Right lobe of liver (tissue), 6 donors: Measurements from ENCODE around the gene AHSA1. TPM values are rescaled to one million over a fixed set of nuclear protein-coding genes. Genes with fewer than 3 reads are reported as not detected.

Experiments used
- ATAC-seq, 4 donors: fragments of 200-7000 bp; cut with Tn5 transposase; one replicate each; pipeline ENCODE4 v1.9.1; 2020; ENCODE audit warnings: mild to moderate bottlenecking in 4 of 4, moderate library complexity in 4 of 4
- DNase-seq, 3 donors: peaks; one replicate each; pipeline ENCODE4 v3.0.0-alpha.2; 2020
- H3K27ac ChIP-seq, 3 donors: fragments of 200-600 bp; one replicate each; pipeline ENCODE4 v1.8.0; 2022
- H3K27me3 ChIP-seq, 2 donors: fragments of 200-600 bp; one replicate each; pipeline ENCODE4 v1.8.0; 2022
- H3K36me3 ChIP-seq, 4 donors: fragments of 200-600 bp; sonication (generic) in 1 of 4; one replicate each; pipeline versions ENCODE4 v1.5.1 to v1.8.0; 2017 to 2022; ENCODE audit warnings: control low read depth in 1 of 4
- H3K4me1 ChIP-seq, 4 donors: fragments of 200-600 bp; sonication (generic) in 1 of 4; one replicate each; pipeline versions ENCODE4 v1.5.1 to v1.8.0; 2017 to 2022; ENCODE audit warnings: control low read depth in 1 of 4
- H3K4me3 ChIP-seq, 3 donors: fragments of 200-600 bp; one replicate each; pipeline ENCODE4 v1.8.0; 2022
- H3K9me3 ChIP-seq, 4 donors: fragments of 200-600 bp; sonication (generic) in 1 of 4; one replicate each; pipeline versions ENCODE4 v1.5.1 to v1.8.0; 2017 to 2022; ENCODE audit warnings: control low read depth in 1 of 4
- POLR2A ChIP-seq: fragments of 450-650 bp; IDR thresholded peaks from one replicate; pipeline ENCODE4 v1.6.1; 2017; ENCODE audit warnings: antibody characterized with exemption, mild to moderate bottlenecking
- WGBS: methylation state at CpG from one replicate; pipeline ENCODE4 v1.1.6; 2018; ENCODE audit warnings: low coverage, low lambda C conversion rate; ENCODE audit not compliant: insufficient coverage; ENCODE audit errors: missing lambda C conversion rate; 5-methylcytosine and 5-hydroxymethylcytosine counted together
- intact Hi-C, 2 donors: fragments of 100-400 bp; cut with DNase I; formaldehyde crosslinking; loops; one replicate each; pipeline versions ENCODE4 v1.11.2 to v1.14.1; 2022
- total RNA-seq, 6 experiments: library from RNA; depleted of rRNA in 2 of 6; stranded (reverse); fragments of >200 nt in 2 of 6; fragmentation: NEBNext Ultra II Directional in 3 of 6; extraction: Animal tissue kit (Norgen Biotek cat#: 25700) in 3 of 6; gene quantifications; one replicate each; pipeline versions ENCODE4 v1.1.0 to v1.2.4, GENCODE V29; 2016 to 2023
- TF ChIP-seq, protein P1 (sequence below), 4 donors: fragments of 200-600 bp in 3 of 4; fragments of 450-650 bp in 1 of 4; IDR thresholded peaks; one replicate each; pipeline versions ENCODE4 v1.5.1 to v1.8.0; 2016 to 2022; ENCODE audit warnings: antibody characterized with exemption in 4 of 4, mild to moderate bottlenecking in 2 of 4
- donor health status: DM: no; HTN: yes; CAD: no.
- donor health status: DM: no; HTN: no; CAD: no.
- donor health status: DM: no; HTN: no; CAD: no.
- donor health status: DM: no; HTN: yes; CAD: no.
- donor health status: DM: no; HTN: yes; CAD: no.

The AHSA1 gene
- total RNA-seq, 6 experiments from 2014 or later = 40.6 to 114 (median 77.6) TPM

DNA sequence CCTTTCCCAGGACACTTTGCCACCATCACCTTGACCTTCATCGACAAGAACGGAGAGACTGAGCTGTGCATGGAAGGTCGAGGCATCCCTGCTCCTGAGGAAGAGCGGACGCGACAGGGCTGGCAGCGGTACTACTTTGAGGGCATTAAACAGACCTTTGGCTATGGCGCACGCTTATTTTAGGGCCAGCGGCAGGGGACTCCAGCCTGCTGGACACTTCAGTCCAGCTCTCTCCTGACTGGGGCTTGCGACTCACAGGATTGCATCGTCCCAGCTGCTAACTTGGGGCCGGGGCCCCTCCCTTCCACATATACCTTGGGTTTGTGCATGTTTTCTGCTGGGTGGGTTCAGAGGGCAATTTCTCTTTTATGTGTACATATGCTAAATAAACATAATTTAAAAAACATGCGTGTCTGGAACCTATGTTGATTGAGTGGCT is 11.2 kb downstream of the AHSA1 start:
- 75% methylated on average over 4 of the region's 14 CpGs for WGBS
- ATAC-seq (no peak), DNase-seq (no peak)
- intact Hi-C loops = no loop called here
- H3K27ac ChIP-seq = no peak overlapping the region
- no peak overlapping the region for H3K4me3 ChIP-seq
- no peaks in the 10 kb centered on the region for H3K4me1 ChIP-seq
- H3K27me3 ChIP-seq = no peaks in the 10 kb centered on the region
- no peaks in the 10 kb centered on the region for H3K9me3 ChIP-seq
- TF ChIP-seq, protein P1, sequence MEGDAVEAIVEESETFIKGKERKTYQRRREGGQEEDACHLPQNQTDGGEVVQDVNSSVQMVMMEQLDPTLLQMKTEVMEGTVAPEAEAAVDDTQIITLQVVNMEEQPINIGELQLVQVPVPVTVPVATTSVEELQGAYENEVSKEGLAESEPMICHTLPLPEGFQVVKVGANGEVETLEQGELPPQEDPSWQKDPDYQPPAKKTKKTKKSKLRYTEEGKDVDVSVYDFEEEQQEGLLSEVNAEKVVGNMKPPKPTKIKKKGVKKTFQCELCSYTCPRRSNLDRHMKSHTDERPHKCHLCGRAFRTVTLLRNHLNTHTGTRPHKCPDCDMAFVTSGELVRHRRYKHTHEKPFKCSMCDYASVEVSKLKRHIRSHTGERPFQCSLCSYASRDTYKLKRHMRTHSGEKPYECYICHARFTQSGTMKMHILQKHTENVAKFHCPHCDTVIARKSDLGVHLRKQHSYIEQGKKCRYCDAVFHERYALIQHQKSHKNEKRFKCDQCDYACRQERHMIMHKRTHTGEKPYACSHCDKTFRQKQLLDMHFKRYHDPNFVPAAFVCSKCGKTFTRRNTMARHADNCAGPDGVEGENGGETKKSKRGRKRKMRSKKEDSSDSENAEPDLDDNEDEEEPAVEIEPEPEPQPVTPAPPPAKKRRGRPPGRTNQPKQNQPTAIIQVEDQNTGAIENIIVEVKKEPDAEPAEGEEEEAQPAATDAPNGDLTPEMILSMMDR (IDR thresholded peaks at IDR 0.05) = no peak
- no peak for TF ChIP-seq POLR2A
- H3K36me3 ChIP-seq = peaks cover 12 to 56% (median 33%) of the 10 kb centered on the region in 4 donors

DNA sequence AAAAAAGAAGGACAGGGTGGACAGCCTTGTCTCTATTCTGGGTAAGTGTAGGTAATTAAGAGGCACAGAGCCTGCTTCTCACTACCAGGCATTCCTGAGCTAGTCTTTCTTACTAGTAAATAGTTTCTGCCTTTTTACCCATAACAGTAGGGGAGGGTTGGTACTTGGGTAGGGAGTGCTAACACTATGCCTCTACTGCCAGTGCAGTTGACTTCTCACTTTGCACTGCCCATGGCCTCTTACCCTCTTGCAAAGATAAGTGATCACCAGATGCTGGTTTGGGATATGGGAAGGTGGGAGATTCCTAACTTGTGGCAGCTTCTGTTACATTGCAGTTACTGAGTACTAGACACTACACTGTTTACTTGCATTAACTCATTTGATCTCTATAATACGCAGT is 11.6 kb downstream of the AHSA1 start:
- intact Hi-C loops = no loop called here
- Histone ChIP-seq H3K4me1 (no peaks in the 10 kb centered on the region), H3K36me3 (peaks cover 10 to 51% (median 30%) of the 10 kb centered on the region in 4 donors), H3K9me3 (no peaks in the 10 kb centered on the region), H3K4me3 (no peak overlapping the region), H3K27me3 (no peaks in the 10 kb centered on the region), H3K27ac (no peak overlapping the region)
- TF ChIP-seq, protein P1 (IDR thresholded peaks at IDR 0.05) = no peak
- TF ChIP-seq POLR2A = no peak
- 91% methylated on average over 1 of the region's 1 CpG for WGBS
- DNase-seq (no peak), ATAC-seq (no peak)

DNA sequence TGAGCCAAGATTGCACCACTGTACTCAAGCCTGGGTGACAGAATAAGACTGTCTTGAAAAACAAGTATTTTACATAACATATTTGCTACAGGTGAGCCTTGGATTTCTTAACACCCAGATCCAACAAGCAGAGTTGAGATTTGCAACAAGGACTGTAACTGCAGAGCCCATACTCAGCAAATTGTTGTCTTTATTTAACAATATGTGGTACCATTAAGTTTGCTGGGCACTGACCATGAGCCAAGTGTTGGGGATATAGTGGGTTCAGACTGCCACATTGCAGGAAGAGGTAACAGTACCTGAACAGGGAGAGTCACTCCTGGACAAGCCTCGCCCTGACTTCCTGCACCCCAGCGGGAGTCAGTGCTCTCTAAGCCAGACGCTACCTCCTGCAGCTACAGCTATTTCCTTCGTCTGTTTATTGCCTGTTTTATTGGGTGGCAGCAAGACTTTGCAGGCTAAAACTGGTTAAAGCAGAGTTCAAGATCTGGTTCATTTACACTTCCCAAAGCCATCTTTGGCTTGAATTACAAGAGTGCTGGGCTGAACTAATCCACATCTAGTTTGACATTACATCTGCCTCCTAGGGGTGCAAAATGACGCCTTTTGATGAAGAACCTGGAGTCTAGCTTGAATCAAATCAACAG is 12.5 kb downstream of the AHSA1 start:
- no peak overlapping the region for H3K4me3 ChIP-seq
- DNase-seq (no peak), ATAC-seq (no peak)
- WGBS = 88% methylated on average over 2 of the region's 5 CpGs
- TF ChIP-seq, protein P1 (IDR thresholded peaks at IDR 0.05) = no peak
- no peak for TF ChIP-seq POLR2A
- H3K4me1 ChIP-seq = no peaks in the 10 kb centered on the region
- intact Hi-C loops = no loop called here
- H3K27ac ChIP-seq = no peak overlapping the region
- H3K9me3 ChIP-seq = no peaks in the 10 kb centered on the region
- peaks cover 4 to 43% (median 24%) of the 10 kb centered on the region in 4 donors for H3K36me3 ChIP-seq
- H3K27me3 ChIP-seq = no peaks in the 10 kb centered on the region

DNA sequence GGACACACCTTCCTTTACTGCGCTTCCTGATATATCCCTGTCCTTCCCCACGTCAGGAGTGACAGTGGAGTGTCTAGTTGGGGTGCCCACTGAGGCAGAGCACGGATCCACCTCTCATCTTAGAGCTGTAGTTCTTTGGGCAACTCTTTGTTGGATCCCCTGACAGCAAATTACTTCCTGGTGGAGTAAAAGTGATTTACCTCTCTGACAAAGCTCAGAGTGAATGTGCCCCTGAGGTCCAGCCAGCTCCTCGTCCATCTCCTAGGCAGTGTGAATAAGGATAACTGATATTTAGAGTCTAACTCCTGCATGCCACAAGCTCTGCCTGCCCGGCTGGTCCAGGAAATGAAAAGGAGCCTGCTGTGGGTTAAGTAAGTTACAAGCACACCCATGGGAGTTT is 16.0 kb downstream of the AHSA1 start:
- no peaks in the 10 kb centered on the region for H3K9me3 ChIP-seq
- ATAC-seq = no peak
- intact Hi-C loops = no loop called here
- no peaks in the 10 kb centered on the region for H3K27me3 ChIP-seq
- no peak overlapping the region for H3K4me3 ChIP-seq
- TF ChIP-seq POLR2A = no peak
- TF ChIP-seq, protein P1 (IDR thresholded peaks at IDR 0.05) = no peak
- no peak for DNase-seq
- 53% methylated on average over 5 of the region's 5 CpGs for WGBS
- no peak overlapping the region for H3K27ac ChIP-seq
- H3K4me1 ChIP-seq = no peaks in the 10 kb centered on the region
- peaks cover 0 to 8% (median 4%) of the 10 kb centered on the region in 4 donors for H3K36me3 ChIP-seq
